ENCODE results near the gene PSAT1. TPM values are rescaled to one million over a fixed set of nuclear protein-coding genes. Genes with fewer than 3 reads are reported as not detected.
A peak's percentile ranks its signal among the peaks of the same experiment; 100 is the strongest.

Gene PSAT1
- total RNA-seq, 1 experiment from 2014 or later: 215 TPM

DNA sequence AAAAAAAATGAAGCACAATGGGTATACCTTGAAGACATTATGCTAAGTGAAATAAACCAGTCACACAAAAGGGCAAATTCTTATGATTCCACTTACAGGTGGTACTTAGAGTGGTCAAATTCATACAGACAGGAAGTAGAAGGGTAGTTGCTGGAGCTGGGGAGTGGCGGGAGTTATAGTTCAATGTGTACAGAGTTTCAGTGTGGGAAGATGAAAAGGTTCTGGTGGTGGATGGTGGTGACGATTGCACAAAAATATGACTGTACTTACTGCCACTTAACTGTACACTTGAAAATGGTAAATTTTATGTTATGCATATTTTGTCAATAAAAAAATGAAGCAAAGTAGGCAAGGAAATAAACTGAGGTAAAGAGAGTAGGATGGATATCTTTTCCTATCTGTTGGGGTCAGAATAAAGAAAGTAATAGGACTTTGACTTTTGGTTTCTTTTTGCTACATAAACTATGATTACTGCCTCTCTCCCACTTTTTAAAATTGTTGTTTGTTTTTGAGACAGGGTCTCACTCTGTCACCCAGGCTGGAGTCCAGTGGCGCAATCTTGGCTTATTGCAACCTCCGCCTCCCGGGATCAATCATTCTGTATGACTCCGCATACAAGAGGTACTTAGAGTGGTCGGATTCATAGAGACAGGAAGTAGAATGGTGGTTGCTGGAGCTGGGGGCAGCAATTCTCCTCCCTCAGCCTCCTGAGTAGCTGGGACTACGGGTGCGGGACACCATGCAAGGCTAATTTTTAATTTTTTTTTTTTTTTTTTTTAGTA, 4.0 kb upstream of the PSAT1 start:
- no peak overlapping the region for H4K8ac ChIP-seq (replicated peaks; ENCODE audit: insufficient read length, low read depth, low read length)
- H4K20me1 ChIP-seq (ENCODE audit: control insufficient read depth, insufficient read depth, insufficient read length): no peaks in the 10 kb centered on the region
- H2BK20ac ChIP-seq (ENCODE audit: low read depth, low read length, poor library complexity, severe bottlenecking): no peak overlapping the region
- no peaks in the 10 kb centered on the region; the same call in 1 of the 2 replicates for H3K27me3 Mint-ChIP-seq (ENCODE audit: low read depth)
- no peak overlapping the region for H3K23ac ChIP-seq (ENCODE audit: insufficient read length, low read depth, low read length)
- H2BK15ac ChIP-seq (ENCODE audit: low read depth, low read length): no peak overlapping the region
- H3K14ac ChIP-seq (ENCODE audit: insufficient read depth, low read length): no peak overlapping the region
- no peaks in the 10 kb centered on the region for H3K4me1 ChIP-seq (ENCODE audit: insufficient read depth, low read length)
- no peaks in the 10 kb centered on the region for H3K9me3 ChIP-seq (ENCODE audit: control insufficient read depth, low read depth, low read length)
- no peak overlapping the region for H3K27ac ChIP-seq (ENCODE audit: insufficient read length, low read depth, low read length)
- H3K4me1 Mint-ChIP-seq: peaks cover 21 to 22% of the 10 kb centered on the region in 2 experiments
- no CpG with 5 or more reads among the region's 9 CpGs for WGBS (ENCODE audit: extremely low coverage, insufficient read length, low lambda C conversion rate)
- no peak overlapping the region for H4K5ac ChIP-seq (ENCODE audit: insufficient read length, low read depth, low read length)
- H3K27me3 ChIP-seq (ENCODE audit: insufficient read depth, low read length): no peaks in the 10 kb centered on the region
- H3K23me2 ChIP-seq (ENCODE audit: insufficient read length, low read depth, low read length, poor library complexity, severe bottlenecking): peaks cover 7% of the 10 kb centered on the region
- no peak overlapping the region for H3K56ac ChIP-seq (ENCODE audit: insufficient read length, low read depth, low read length)
- no peak overlapping the region for H2AK5ac ChIP-seq (ENCODE audit: insufficient read length, low read length)
- no peak overlapping the region for H3K9ac ChIP-seq (ENCODE audit: extremely low read depth, insufficient read length, low read length)
- H3K4me3 Mint-ChIP-seq: no peak overlapping the region
- no peak overlapping the region for H2BK120ac ChIP-seq (ENCODE audit: low read depth, low read length, poor library complexity, severe bottlenecking)
- H3K18ac ChIP-seq (ENCODE audit: insufficient read length, low read depth, low read length): no peak overlapping the region
- H3K79me2 ChIP-seq (ENCODE audit: insufficient read depth, low read length): peaks cover 8% of the 10 kb centered on the region; the same call in 1 of the 2 replicates
- no peak overlapping the region for H2AFZ ChIP-seq (ENCODE audit: low read length)
- H3K79me1 ChIP-seq (ENCODE audit: insufficient read depth, low read depth, low read length, poor library complexity, severe bottlenecking): no peaks in the 10 kb centered on the region
- H2BK12ac ChIP-seq (ENCODE audit: insufficient read length, low read depth, low read length): no peak overlapping the region
- H3K9me3 Mint-ChIP-seq: no peaks in the 10 kb centered on the region; a peak in 1 of 5 replicates
- H3K27ac Mint-ChIP-seq: peak overlapping the region in 1 of 3 experiments; percentile 58; a peak in 1 of 7 replicates
- no peak overlapping the region for H3K4me2 ChIP-seq (ENCODE audit: insufficient read depth, insufficient read length, low read length)
- no peak overlapping the region for H4K91ac ChIP-seq (ENCODE audit: insufficient read length, low read depth, low read length)
- TF ChIP-seq, protein P1, sequence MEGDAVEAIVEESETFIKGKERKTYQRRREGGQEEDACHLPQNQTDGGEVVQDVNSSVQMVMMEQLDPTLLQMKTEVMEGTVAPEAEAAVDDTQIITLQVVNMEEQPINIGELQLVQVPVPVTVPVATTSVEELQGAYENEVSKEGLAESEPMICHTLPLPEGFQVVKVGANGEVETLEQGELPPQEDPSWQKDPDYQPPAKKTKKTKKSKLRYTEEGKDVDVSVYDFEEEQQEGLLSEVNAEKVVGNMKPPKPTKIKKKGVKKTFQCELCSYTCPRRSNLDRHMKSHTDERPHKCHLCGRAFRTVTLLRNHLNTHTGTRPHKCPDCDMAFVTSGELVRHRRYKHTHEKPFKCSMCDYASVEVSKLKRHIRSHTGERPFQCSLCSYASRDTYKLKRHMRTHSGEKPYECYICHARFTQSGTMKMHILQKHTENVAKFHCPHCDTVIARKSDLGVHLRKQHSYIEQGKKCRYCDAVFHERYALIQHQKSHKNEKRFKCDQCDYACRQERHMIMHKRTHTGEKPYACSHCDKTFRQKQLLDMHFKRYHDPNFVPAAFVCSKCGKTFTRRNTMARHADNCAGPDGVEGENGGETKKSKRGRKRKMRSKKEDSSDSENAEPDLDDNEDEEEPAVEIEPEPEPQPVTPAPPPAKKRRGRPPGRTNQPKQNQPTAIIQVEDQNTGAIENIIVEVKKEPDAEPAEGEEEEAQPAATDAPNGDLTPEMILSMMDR (conservative IDR thresholded peaks at IDR 0.05): no peak
- no peak for DNase-seq
- H3T11ph ChIP-seq (ENCODE audit: low read length): no peak overlapping the region
- no peak overlapping the region for H2BK5ac ChIP-seq (ENCODE audit: insufficient read length, low read length)
- peaks cover 4 to 5% (median 5%) of the 10 kb centered on the region in 3 experiments for H3K36me3 Mint-ChIP-seq (ENCODE audit: insufficient read depth in 1 of 3, low read depth in 3 of 3)
- no peak overlapping the region for H3K4ac ChIP-seq (ENCODE audit: low read depth, low read length)
